Stimulated activated CD4-positive, alpha-beta T cell treated with anti-CD3 and anti-CD28 coated beads, Interleukin-15, amount 100 ng/mL, for 1 hour (primary cell): Measurements from ENCODE around the gene MRGPRX4.
"Not testable (repeated sequence)": the region's sequence is repeated elsewhere in the genome, so short reads cannot be mapped to it uniquely, and the experiment has no call there.

Source experiments
- DNase-seq, 2 donors: peaks; one replicate each; pipeline ENCODE4 v3.0.0-alpha.2; 2020; ENCODE audit warnings: low read depth in 1 of 2, low spot score in 1 of 2

Gene MRGPRX4

GRCh38 chr11:18172666-18173065, at the start of gene MRGPRX4:
MRGPRX4 (plus strand) TSS chr11:18172837; CDS start chr11:18173257, 420 bp downstream.
- no peak for DNase-seq

- DNase-seq = not testable (repeated sequence)
Measured at GRCh38 chr11:18131115-18131514, 41.5 kb upstream of the MRGPRX4 start.

- no peak for DNase-seq
Measured at GRCh38 chr11:18132341-18132740, 40.3 kb upstream of the MRGPRX4 start, which contains the start of gene MRGPRX3. MRGPRX3 (plus strand) TSS chr11:18132571; CDS start chr11:18137203, 4,632 bp downstream.

GRCh38 chr11:18135308-18135707, 37.3 kb upstream of the MRGPRX4 start:
- DNase-seq = no peak

- no peak for DNase-seq
Measured at GRCh38 chr11:18137186-18137800, 35.3 kb upstream of the MRGPRX4 start.

- DNase-seq = no peak
Measured at GRCh38 chr11:18140145-18140544, 32.5 kb upstream of the MRGPRX4 start.

- no peak for DNase-seq
Measured at GRCh38 chr11:18144243-18144642, 28.4 kb upstream of the MRGPRX4 start.

GRCh38 chr11:18145025-18145424, 27.6 kb upstream of the MRGPRX4 start:
- no peak for DNase-seq

GRCh38 chr11:18145837-18146236, 26.8 kb upstream of the MRGPRX4 start:
- no peak for DNase-seq

GRCh38 chr11:18151581-18151980, 21.1 kb upstream of the MRGPRX4 start:
- DNase-seq = no peak

GRCh38 chr11:18168372-18168771, 4.3 kb upstream of the MRGPRX4 start:
- DNase-seq = no peak

- DNase-seq = no peak
Measured at GRCh38 chr11:18171377-18172000, 1.1 kb upstream of the MRGPRX4 start.

- no peak for DNase-seq
Measured at GRCh38 chr11:18173225-18173866, 709 bp downstream of the MRGPRX4 start.

GRCh38 chr11:18188796-18189195, 16.2 kb downstream of the MRGPRX4 start:
- DNase-seq = no peak

- not testable (repeated sequence) for DNase-seq
Measured at GRCh38 chr11:18189476-18190245, 17.0 kb downstream of the MRGPRX4 start.

- no peak for DNase-seq
Measured at GRCh38 chr11:18191376-18191775, 18.7 kb downstream of the MRGPRX4 start.

GRCh38 chr11:18193010-18193409, 20.4 kb downstream of the MRGPRX4 start:
- no peak for DNase-seq

- no peak for DNase-seq
Measured at GRCh38 chr11:18196532-18196931, 23.9 kb downstream of the MRGPRX4 start.

GRCh38 chr11:18197738-18198137, 25.1 kb downstream of the MRGPRX4 start:
- DNase-seq = not testable (repeated sequence)

- DNase-seq = no peak
Measured at GRCh38 chr11:18203723-18204122, 31.1 kb downstream of the MRGPRX4 start.

GRCh38 chr11:18204220-18204619, 31.6 kb downstream of the MRGPRX4 start:
- DNase-seq = no peak

GRCh38 chr11:18204771-18205170, 32.1 kb downstream of the MRGPRX4 start:
- DNase-seq = no peak
